ENCODE results near the gene AP3D1.

AP3D1 gene

GRCh38 chr19:2176337-2176994, 25.1 kb upstream of the AP3D1 start:
- Histone ChIP-seq H3K23ac (ENCODE audit: low read length in 2 of 2) (no peak overlapping the region), H2AK5ac (ENCODE audit: low read length, severe bottlenecking) (no peak overlapping the region), H3K4me3 (ENCODE audit: insufficient read depth in 1 of 2, low read depth in 1 of 2, low read length in 2 of 2) (no peak overlapping the region), H2BK12ac (ENCODE audit: low read length in 2 of 2) (no peak overlapping the region), H2BK15ac (ENCODE audit: low read depth, poor library complexity, severe bottlenecking) (no peak overlapping the region), H4K91ac (ENCODE audit: low read length) (no peak overlapping the region), H3K4me2 (ENCODE audit: low read length, poor library complexity, severe bottlenecking) (no peak overlapping the region), H3K27me3 (ENCODE audit: control insufficient read depth in 1 of 2, insufficient read depth in 1 of 2, low read length in 2 of 2) (no peaks in the 10 kb centered on the region), H2BK120ac (ENCODE audit: low read depth, low read length) (no peak overlapping the region), H3K79me1 (replicated peaks; ENCODE audit: low read length, poor library complexity, severe bottlenecking) (peaks cover 4% of the 10 kb centered on the region), H3K9me3 (ENCODE audit: control insufficient read depth, low read length) (no peaks in the 10 kb centered on the region), H2AFZ (ENCODE audit: low read depth, low read length) (no peak overlapping the region), H3K4ac (ENCODE audit: low read depth in 1 of 2, low read length in 2 of 2) (no peak overlapping the region), H4K8ac (ENCODE audit: low read length) (no peak overlapping the region), H3K36me3 (ENCODE audit: control insufficient read depth in 1 of 2, insufficient read depth in 2 of 2, low read depth in 1 of 2, low read length in 2 of 2) (peaks cover 39 to 46% of the 10 kb centered on the region in 2 experiments), H2BK5ac (ENCODE audit: low read depth, low read length, poor library complexity, severe bottlenecking) (no peak overlapping the region), H3K14ac (ENCODE audit: low read length in 2 of 2) (no peak overlapping the region), H3K4me1 (ENCODE audit: control insufficient read depth, insufficient read depth, low read depth, low read length) (peaks cover 44% of the 10 kb centered on the region), H3K27ac (ENCODE audit: low read length, poor library complexity, severe bottlenecking) (no peak overlapping the region), H3K18ac (ENCODE audit: low read depth in 1 of 2, low read length in 2 of 2) (no peak overlapping the region), H3K9ac (ENCODE audit: low read length) (no peak overlapping the region)
- DNase-seq, result no peak
- 91% methylated on average over 22 of the region's 22 CpGs for WGBS

GRCh38 chr19:2175742-2176141, 24.4 kb upstream of the AP3D1 start:
- Histone ChIP-seq H3K4me1 (ENCODE audit: control insufficient read depth, insufficient read depth, low read depth, low read length) (peaks cover 44% of the 10 kb centered on the region), H3K27me3 (ENCODE audit: control insufficient read depth in 1 of 2, insufficient read depth in 1 of 2, low read length in 2 of 2) (no peaks in the 10 kb centered on the region), H2BK120ac (ENCODE audit: low read depth, low read length) (no peak overlapping the region), H4K8ac (ENCODE audit: low read length) (no peak overlapping the region), H3K23ac (ENCODE audit: low read length in 2 of 2) (no peak overlapping the region), H3K14ac (ENCODE audit: low read length in 2 of 2) (no peak overlapping the region), H3K79me1 (replicated peaks; ENCODE audit: low read length, poor library complexity, severe bottlenecking) (no peaks in the 10 kb centered on the region), H3K4me2 (ENCODE audit: low read length, poor library complexity, severe bottlenecking) (no peak overlapping the region), H3K4me3 (ENCODE audit: insufficient read depth in 1 of 2, low read depth in 1 of 2, low read length in 2 of 2) (no peak overlapping the region), H4K91ac (ENCODE audit: low read length) (no peak overlapping the region), H2AK5ac (ENCODE audit: low read length, severe bottlenecking) (no peak overlapping the region), H3K27ac (ENCODE audit: low read length, poor library complexity, severe bottlenecking) (no peak overlapping the region), H3K4ac (ENCODE audit: low read depth in 1 of 2, low read length in 2 of 2) (no peak overlapping the region), H2BK5ac (ENCODE audit: low read depth, low read length, poor library complexity, severe bottlenecking) (no peak overlapping the region), H3K9me3 (ENCODE audit: control insufficient read depth, low read length) (no peaks in the 10 kb centered on the region), H2AFZ (ENCODE audit: low read depth, low read length) (no peak overlapping the region), H2BK12ac (ENCODE audit: low read length in 2 of 2) (no peak overlapping the region), H2BK15ac (ENCODE audit: low read depth, poor library complexity, severe bottlenecking) (no peak overlapping the region), H3K18ac (ENCODE audit: low read depth in 1 of 2, low read length in 2 of 2) (no peak overlapping the region), H3K36me3 (ENCODE audit: control insufficient read depth in 1 of 2, insufficient read depth in 2 of 2, low read depth in 1 of 2, low read length in 2 of 2) (peaks cover 35 to 40% of the 10 kb centered on the region in 2 experiments), H3K9ac (ENCODE audit: low read length) (no peak overlapping the region)
- 96% methylated on average over 14 of the region's 14 CpGs for WGBS
- DNase-seq, result no peak

GRCh38 chr19:2173767-2174577, 22.6 kb upstream of the AP3D1 start:
- Histone ChIP-seq H3K9ac (ENCODE audit: low read length) (peak overlapping the region; percentile 26), H2BK15ac (ENCODE audit: low read depth, poor library complexity, severe bottlenecking) (no peak overlapping the region), H3K36me3 (ENCODE audit: control insufficient read depth in 1 of 2, insufficient read depth in 2 of 2, low read depth in 1 of 2, low read length in 2 of 2) (peaks cover 28 to 29% of the 10 kb centered on the region in 2 experiments), H3K4me1 (ENCODE audit: control insufficient read depth, insufficient read depth, low read depth, low read length) (peaks cover 49% of the 10 kb centered on the region), H4K8ac (ENCODE audit: low read length) (no peak overlapping the region), H2AFZ (ENCODE audit: low read depth, low read length) (no peak overlapping the region), H2BK5ac (ENCODE audit: low read depth, low read length, poor library complexity, severe bottlenecking) (no peak overlapping the region), H3K9me3 (ENCODE audit: control insufficient read depth, low read length) (no peaks in the 10 kb centered on the region), H3K79me1 (replicated peaks; ENCODE audit: low read length, poor library complexity, severe bottlenecking) (no peaks in the 10 kb centered on the region), H2BK12ac (ENCODE audit: low read length in 2 of 2) (peak overlapping the region in 1 of 2 experiments; percentile 65), H3K23ac (ENCODE audit: low read length in 2 of 2) (peak overlapping the region in 1 of 2 experiments; percentile 74), H3K27me3 (ENCODE audit: control insufficient read depth in 1 of 2, insufficient read depth in 1 of 2, low read length in 2 of 2) (no peaks in the 10 kb centered on the region), H3K4me2 (ENCODE audit: low read length, poor library complexity, severe bottlenecking) (no peak overlapping the region), H3K18ac (ENCODE audit: low read depth in 1 of 2, low read length in 2 of 2) (peak overlapping the region in 1 of 2 experiments; percentile 3), H2AK5ac (ENCODE audit: low read length, severe bottlenecking) (no peak overlapping the region), H3K4ac (ENCODE audit: low read depth in 1 of 2, low read length in 2 of 2) (no peak overlapping the region), H2BK120ac (ENCODE audit: low read depth, low read length) (no peak overlapping the region), H3K27ac (ENCODE audit: low read length, poor library complexity, severe bottlenecking) (no peak overlapping the region), H3K14ac (ENCODE audit: low read length in 2 of 2) (peak overlapping the region in 1 of 2 experiments; percentile 18), H4K91ac (ENCODE audit: low read length) (no peak overlapping the region), H3K4me3 (ENCODE audit: insufficient read depth in 1 of 2, low read depth in 1 of 2, low read length in 2 of 2) (no peak overlapping the region)
- DNase-seq, result no peak
- WGBS, result 85% methylated on average over 18 of the region's 18 CpGs

- Histone ChIP-seq H3K4me3 (ENCODE audit: insufficient read depth in 1 of 2, low read depth in 1 of 2, low read length in 2 of 2) (no peak overlapping the region), H3K4ac (ENCODE audit: low read depth in 1 of 2, low read length in 2 of 2) (no peak overlapping the region), H3K36me3 (ENCODE audit: control insufficient read depth in 1 of 2, insufficient read depth in 2 of 2, low read depth in 1 of 2, low read length in 2 of 2) (peaks cover 28 to 29% of the 10 kb centered on the region in 2 experiments), H3K9me3 (ENCODE audit: control insufficient read depth, low read length) (no peaks in the 10 kb centered on the region), H4K8ac (ENCODE audit: low read length) (peak overlapping the region; percentile 46), H4K91ac (ENCODE audit: low read length) (peak overlapping the region; percentile 52), H3K79me1 (replicated peaks; ENCODE audit: low read length, poor library complexity, severe bottlenecking) (no peaks in the 10 kb centered on the region), H2AK5ac (ENCODE audit: low read length, severe bottlenecking) (no peak overlapping the region), H3K4me1 (ENCODE audit: control insufficient read depth, insufficient read depth, low read depth, low read length) (peaks cover 52% of the 10 kb centered on the region), H2BK15ac (ENCODE audit: low read depth, poor library complexity, severe bottlenecking) (no peak overlapping the region), H3K27ac (ENCODE audit: low read length, poor library complexity, severe bottlenecking) (no peak overlapping the region), H3K9ac (ENCODE audit: low read length) (no peak overlapping the region), H2BK5ac (ENCODE audit: low read depth, low read length, poor library complexity, severe bottlenecking) (no peak overlapping the region), H3K23ac (ENCODE audit: low read length in 2 of 2) (no peak overlapping the region), H3K18ac (ENCODE audit: low read depth in 1 of 2, low read length in 2 of 2) (peak overlapping the region in 1 of 2 experiments; percentile 19), H2BK12ac (ENCODE audit: low read length in 2 of 2) (no peak overlapping the region), H3K27me3 (ENCODE audit: control insufficient read depth in 1 of 2, insufficient read depth in 1 of 2, low read length in 2 of 2) (no peaks in the 10 kb centered on the region), H3K14ac (ENCODE audit: low read length in 2 of 2) (no peak overlapping the region), H3K4me2 (ENCODE audit: low read length, poor library complexity, severe bottlenecking) (no peak overlapping the region), H2AFZ (ENCODE audit: low read depth, low read length) (no peak overlapping the region), H2BK120ac (ENCODE audit: low read depth, low read length) (no peak overlapping the region)
- no peak for DNase-seq
- WGBS, result 92% methylated on average over 21 of the region's 21 CpGs
Observed at GRCh38 chr19:2173388-2173766, 22.0 kb upstream of the AP3D1 start.
